HepG2 (cell line): ENCODE results near the gene GNA12. TPM values are rescaled to one million over a fixed set of nuclear protein-coding genes. Genes with fewer than 3 reads are reported as not detected.

Experiments
- ATAC-seq: fragments of 200-7000 bp; cut with Tn5 transposase; 3 replicates; pipeline ENCODE4 v1.9.1; 2020; ENCODE audit warnings: mild to moderate bottlenecking, moderate library complexity
- BruUV-seq: library from RNA; stranded (reverse); fragments of 400-500 nt; replicated peaks from 2 replicates; lab custom pipeline; 2021; lab: Mats Ljungman, UMichigan
- CTCF ChIA-PET: fragments of 300-600 bp; formaldehyde crosslinking; extraction: SDS; loops from one replicate; lab custom pipeline; 2021; ENCODE audit warnings: low total read pairs, inconsistent platforms, low intra/inter-chr PET ratio; lab: Yijun Ruan, JAX
- POLR2A ChIA-PET: fragments of 350-600 bp; sonication (Branson Sonifier 250); formaldehyde crosslinking; loops from one replicate; lab custom pipeline; 2020; ENCODE audit warnings: antibody characterized with exemption, inconsistent platforms; lab: Yijun Ruan, JAX
- DNase-seq: peaks from one replicate; pipeline ENCODE4 v3.0.0-alpha.2; 2015; ENCODE audit warnings: low spot score
- FAIRE-seq: peaks from 3 replicates; lab custom pipeline; 2011; peaks lifted over from hg19 to GRCh38; lab: Jason Lieb, UNC
- H2AFZ ChIP-seq: one replicate; pipeline ENCODE4 v1.6.1; 2011; ENCODE audit warnings: low read length, inconsistent platforms
- H3K27ac ChIP-seq: fragments of 300-600 bp; 3 replicates; pipeline ENCODE4 v1.8.0; 2011; ENCODE audit warnings: mixed run types, mild to moderate bottlenecking, mixed read lengths, low read length, inconsistent platforms; ENCODE audit not compliant: insufficient read depth; ENCODE audit errors: extremely low read length
- H3K27me3 ChIP-seq, 2 experiments: fragments of 200-600 bp in 1 of 2; 2 replicates in 1 of 2; 3 replicates in 1 of 2; pipeline versions ENCODE4 v1.6.0 to v1.8.0; 2011; ENCODE audit warnings: low read length in 2 of 2, mild to moderate bottlenecking in 2 of 2, moderate library complexity in 2 of 2, inconsistent platforms in 1 of 2; ENCODE audit not compliant: insufficient read depth in 2 of 2, control insufficient read depth in 1 of 2
- H3K36me3 ChIP-seq, 2 experiments: fragments of 200-600 bp in 1 of 2; replicated peaks in 1 of 2; 2 replicates in 1 of 2; 3 replicates in 1 of 2; pipeline versions ENCODE4 v1.5.1 to v1.8.0; 2011; ENCODE audit warnings: low read length in 2 of 2, inconsistent platforms in 1 of 2; ENCODE audit not compliant: insufficient read depth in 2 of 2, control insufficient read depth in 1 of 2
- H3K4me1 ChIP-seq: 2 replicates; pipeline ENCODE4 v1.5.1; 2012; ENCODE audit warnings: low read length, inconsistent platforms; ENCODE audit not compliant: insufficient read depth
- H3K4me2 ChIP-seq: 2 replicates; pipeline ENCODE4 v1.6.0; 2011; ENCODE audit warnings: low read depth, low read length, inconsistent platforms
- H3K4me3 ChIP-seq, 3 experiments: fragments of 200-600 bp in 1 of 3; sonication (generic), shearing (Covaris generic) in 1 of 3; replicated peaks in 1 of 3; 2 replicates each; pipeline ENCODE4 v1.5.1; 2011 to 2016; ENCODE audit warnings: low read length in 3 of 3, inconsistent platforms in 2 of 3, low read depth in 2 of 3, mild to moderate bottlenecking in 2 of 3, control low read depth in 1 of 3, mixed read lengths in 1 of 3; ENCODE audit not compliant: insufficient read depth in 1 of 3
- H3K79me2 ChIP-seq: one replicate; pipeline ENCODE4 v1.6.1; 2011; ENCODE audit warnings: low read length, inconsistent platforms; ENCODE audit not compliant: insufficient read depth
- H3K9ac ChIP-seq: 2 replicates; pipeline ENCODE4 v1.6.0; 2011; ENCODE audit warnings: mild to moderate bottlenecking, low read depth, low read length, inconsistent platforms; ENCODE audit not compliant: insufficient read depth
- H3K9me3 ChIP-seq: 2 replicates; pipeline ENCODE4 v1.5.1; 2012; ENCODE audit warnings: mild to moderate bottlenecking, low read length
- H4K20me1 ChIP-seq: 2 replicates; pipeline ENCODE4 v1.6.0; 2011; ENCODE audit warnings: inconsistent platforms, mild to moderate bottlenecking, low read length, moderate library complexity; ENCODE audit not compliant: insufficient read depth
- BRD4 ChIP-seq: sonication (generic); formaldehyde crosslinking; IDR thresholded peaks from 2 replicates; pipeline ENCODE4 v1.4.0; 2020; ENCODE audit warnings: missing genetic modification reagents
- DRAP1 ChIP-seq: IDR thresholded peaks from 2 replicates; pipeline ENCODE4 v1.6.1; 2016; ENCODE audit warnings: missing genetic modification reagents, missing compliant biosample characterization
- GABPB1 ChIP-seq: IDR thresholded peaks from 2 replicates; pipeline ENCODE4 v1.6.1; 2016; ENCODE audit warnings: mild to moderate bottlenecking, missing genetic modification reagents, moderate library complexity, missing compliant biosample characterization
- HDAC1 ChIP-seq: sonication (generic); formaldehyde crosslinking; IDR thresholded peaks from 2 replicates; pipeline ENCODE4 v1.5.1; 2020; ENCODE audit warnings: mild to moderate bottlenecking, missing genetic modification reagents
- HNF4A ChIP-seq: sonication (generic); formaldehyde crosslinking; IDR thresholded peaks from 2 replicates; pipeline ENCODE4 v1.4.0; 2020; ENCODE audit warnings: missing genetic modification reagents
- HNRNPLL ChIP-seq: fragments of 200-400 bp; formaldehyde crosslinking; IDR thresholded peaks from 2 replicates; pipeline ENCODE4 v1.6.1; 2017; ENCODE audit warnings: mild to moderate bottlenecking, low read depth, low read length; ENCODE audit not compliant: poor library complexity, severe bottlenecking
- HOXA3 ChIP-seq: sonication (generic); formaldehyde crosslinking; IDR thresholded peaks from 2 replicates; pipeline ENCODE4 v1.5.0; 2020; ENCODE audit warnings: missing genetic modification reagents
- IKZF5 ChIP-seq: IDR thresholded peaks from 2 replicates; pipeline ENCODE4 v1.6.1; 2018; ENCODE audit warnings: missing genetic modification reagents, mild to moderate bottlenecking, missing compliant biosample characterization
- JDP2 ChIP-seq: sonication (generic); formaldehyde crosslinking; IDR thresholded peaks from 2 replicates; pipeline ENCODE4 v1.8.1; 2022; ENCODE audit warnings: missing genetic modification reagents, borderline replicate concordance
- MXD3 ChIP-seq: IDR thresholded peaks from 2 replicates; pipeline ENCODE4 v1.6.1; 2016; ENCODE audit warnings: mild to moderate bottlenecking, missing biosample characterization, missing genetic modification reagents
- NR2F2 ChIP-seq: IDR thresholded peaks from 2 replicates; pipeline ENCODE4 v1.6.1; 2012; ENCODE audit warnings: low read depth, inconsistent platforms, borderline replicate concordance
- PPARG ChIP-seq: conservative IDR thresholded peaks from 2 replicates; pipeline ENCODE4 v1.6.1; 2016; ENCODE audit warnings: missing biosample characterization, missing genetic modification reagents
- RXRA ChIP-seq: sonication (generic); formaldehyde crosslinking; IDR thresholded peaks from 2 replicates; pipeline ENCODE4 v1.5.1; 2020; ENCODE audit warnings: missing genetic modification reagents
- TARDBP ChIP-seq: sonication (generic); formaldehyde crosslinking; IDR thresholded peaks from 2 replicates; pipeline ENCODE4 v1.8.0; 2022; ENCODE audit warnings: mild to moderate bottlenecking, missing genetic modification reagents
- ZFP37 ChIP-seq: sonication (generic); formaldehyde crosslinking; IDR thresholded peaks from 2 replicates; pipeline ENCODE4 v1.4.0; 2020; ENCODE audit warnings: missing genetic modification reagents, borderline replicate concordance
- ZNF143 ChIP-seq: sonication (generic); formaldehyde crosslinking; IDR thresholded peaks from 2 replicates; pipeline ENCODE4 v1.4.0; 2020; ENCODE audit warnings: missing genetic modification reagents
- ZNF503 ChIP-seq: sonication (generic); formaldehyde crosslinking; IDR thresholded peaks from 2 replicates; pipeline ENCODE4 v1.4.0; 2020; ENCODE audit warnings: missing genetic modification reagents
- ZNF644 ChIP-seq: IDR thresholded peaks from 2 replicates; pipeline ENCODE4 v1.6.1; 2016; ENCODE audit warnings: low read depth
- ZNF878 ChIP-seq: sonication (generic); formaldehyde crosslinking; IDR thresholded peaks from 2 replicates; pipeline ENCODE4 v1.8.1; 2023; ENCODE audit warnings: mild to moderate bottlenecking, missing genetic modification reagents, moderate library complexity
- WGBS: methylation state at CpG from one replicate; pipeline ENCODE4 v1.1.6; 2017; ENCODE audit warnings: low lambda C conversion rate; 5-methylcytosine and 5-hydroxymethylcytosine counted together
- in situ Hi-C: cut with HindIII; loops from 2 replicates; pipeline ENCODE4 v1.10.0; 2017; ENCODE audit warnings: low pct_unique_long_range_greater_than_20kb; ENCODE audit not compliant: extremely low pct_ligation_motif_present
- intact Hi-C: fragments of 100-400 bp; cut with micrococcal nuclease; formaldehyde crosslinking; loops from one replicate; pipeline ENCODE4 v1.10.0; 2022; ENCODE audit not compliant: unreplicated experiment
- polyA plus RNA-seq, 8 experiments: library from polyadenylated mRNA; depleted of rRNA in 3 of 8; stranded (reverse) in 7 of 8; unstranded in 1 of 8; fragments of >200 nt; fragmentation: Illumina TruSeq in 4 of 8; extraction: Trizol in 4 of 8; gene quantifications; 2 replicates each; pipeline versions ENCODE4 v1.2.1 to v1.2.3, GENCODE V29; 2011 to 2016; ENCODE audit warnings: low read depth in 4 of 8, missing spikeins in 1 of 8, mixed read lengths in 1 of 8; ENCODE audit not compliant: insufficient read depth in 1 of 8
- total RNA-seq, 5 experiments: library from RNA; depleted of rRNA; stranded (reverse); fragments of >200 nt; fragmentation: Illumina TruSeq; extraction: Trizol; gene quantifications; 2 replicates each; pipeline ENCODE4 v1.2.3, GENCODE V29; 2016; ENCODE audit warnings: low read depth in 1 of 5

Gene GNA12
- total and polyA plus RNA-seq, 2 of the 13 experiments (the other 11 are each of a cell fraction or from before 2014, with no cell fraction given), result 16.2 to 50.9 TPM

GRCh38 chr7:2804227-2804763, 39.8 kb downstream of the GNA12 start:
- Histone ChIP-seq H4K20me1 (no peaks in the 10 kb centered on the region), H3K9ac (peak overlapping the region; percentile 84), H3K36me3 (no peaks in the 10 kb centered on the region; a peak in 1 of 5 replicates), H2AFZ (no peak overlapping the region), H3K27ac (peak overlapping the region; percentile 97), H3K4me2 (peak overlapping the region; percentile 98), H3K9me3 (no peaks in the 10 kb centered on the region), H3K4me3 (peak overlapping the region in 1 of 3 experiments; percentile 70; a peak in 1 of 6 replicates), H3K27me3 (no peaks in the 10 kb centered on the region), H3K4me1 (peaks cover 89% of the 10 kb centered on the region), H3K79me2 (peaks cover 82% of the 10 kb centered on the region)
- in situ Hi-C loops, result no loop called here
- intact Hi-C loops, result loop anchor here (5.0 kb wide), 2 partner anchors 47 to 58 kb away; no protein-coding TSS in a partner anchor
- CTCF ChIA-PET, result no interaction called here
- peak; percentile 51 for ATAC-seq
- BruUV-seq, result no TSS peak
- FAIRE-seq, result peak; percentile 78
- POLR2A ChIA-PET, result interaction anchor here (1.1 to 3.9 kb wide), 8 partner anchors 10 to 60 kb away, joined by 3 to 54 read pairs (median 6); no protein-coding TSS in a partner anchor
- peak; percentile 81 for DNase-seq
- WGBS, result 6% methylated on average over 6 of the region's 6 CpGs
- TF ChIP-seq DRAP1 (CRISPR knock-in tag) (no peak; the same call in none of the 2 replicates), BRD4 (CRISPR knock-in tag) (0 out of 2 replicates have a peak, but pooled peaks have one; percentile 43), ZNF503 (peak; percentile 66; the same call in 1 of the 2 replicates), MXD3 (CRISPR knock-in tag) (no peak), ZNF878 (CRISPR knock-in tag) (0 out of 2 replicates have a peak, but pooled peaks have one; percentile 57), HOXA3 (CRISPR knock-in tag) (peak; percentile 83; the same call in 1 of the 2 replicates), HNF4A (CRISPR knock-in tag) (peak; percentile 94), IKZF5 (CRISPR knock-in tag) (0 out of 2 replicates have a peak, but pooled peaks have one; percentile 54), TARDBP (peak; percentile 74), NR2F2 (peak; percentile 61; the same call in 1 of the 2 replicates), PPARG (CRISPR knock-in tag) (peak; percentile 74), ZNF143 (CRISPR knock-in tag) (no peak), HDAC1 (peak; percentile 43; the same call in 1 of the 2 replicates), ZNF644 (CRISPR knock-in tag) (peak; percentile 98), RXRA (CRISPR knock-in tag) (peak; percentile 34; the same call in 1 of the 2 replicates), HNRNPLL (no peak), ZFP37 (no peak), JDP2 (CRISPR knock-in tag) (no peak), GABPB1 (CRISPR knock-in tag) (peak; percentile 11; the same call in 1 of the 2 replicates)
